ENCODE results near the gene SEZ6L2.
"Not testable (repeated sequence)": the region's sequence is repeated elsewhere in the genome, so short reads cannot be mapped to it uniquely, and the experiment has no call there.

SEZ6L2 gene

DNA sequence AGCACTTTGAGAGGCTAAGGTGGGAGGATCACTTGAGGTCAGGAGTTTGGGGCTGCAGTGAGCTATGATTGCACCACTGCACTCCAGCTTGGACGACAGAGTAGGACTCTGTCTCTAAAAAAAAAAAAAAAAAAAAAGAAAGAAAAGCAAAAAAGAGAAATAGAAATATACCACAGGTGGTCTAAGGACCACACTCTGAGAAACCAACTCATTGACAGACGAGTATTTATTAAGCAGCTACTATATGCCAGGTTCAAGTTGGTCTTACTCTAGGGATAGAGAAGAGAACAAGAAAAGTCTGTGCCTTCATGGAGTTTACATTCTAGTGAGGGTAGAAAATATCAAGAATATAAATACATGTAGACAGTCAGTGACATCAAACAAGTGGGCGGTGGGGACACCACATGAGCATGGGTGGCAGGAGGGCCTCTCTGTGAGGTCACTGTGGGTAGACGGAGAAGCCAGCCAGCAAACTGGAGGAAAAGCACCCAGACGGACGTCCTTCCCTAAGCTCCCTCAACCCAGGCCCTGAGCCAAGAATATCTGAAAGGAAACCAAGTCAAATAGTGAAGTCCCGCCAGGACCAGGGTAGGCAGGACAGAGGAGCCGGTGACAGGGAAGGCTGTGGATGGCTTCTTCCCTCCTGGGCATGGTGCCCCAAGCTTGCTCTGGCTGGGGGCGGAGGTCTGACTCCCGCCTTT lies 41.1 kb downstream of the SEZ6L2 start:
- peak in 7 of 56 donors; percentile 2 to 63 (median 18) for DNase-seq

- DNase-seq: no peak
Observed at GRCh38 chr16:29857133-29857760, 42.1 kb downstream of the SEZ6L2 start.

DNA sequence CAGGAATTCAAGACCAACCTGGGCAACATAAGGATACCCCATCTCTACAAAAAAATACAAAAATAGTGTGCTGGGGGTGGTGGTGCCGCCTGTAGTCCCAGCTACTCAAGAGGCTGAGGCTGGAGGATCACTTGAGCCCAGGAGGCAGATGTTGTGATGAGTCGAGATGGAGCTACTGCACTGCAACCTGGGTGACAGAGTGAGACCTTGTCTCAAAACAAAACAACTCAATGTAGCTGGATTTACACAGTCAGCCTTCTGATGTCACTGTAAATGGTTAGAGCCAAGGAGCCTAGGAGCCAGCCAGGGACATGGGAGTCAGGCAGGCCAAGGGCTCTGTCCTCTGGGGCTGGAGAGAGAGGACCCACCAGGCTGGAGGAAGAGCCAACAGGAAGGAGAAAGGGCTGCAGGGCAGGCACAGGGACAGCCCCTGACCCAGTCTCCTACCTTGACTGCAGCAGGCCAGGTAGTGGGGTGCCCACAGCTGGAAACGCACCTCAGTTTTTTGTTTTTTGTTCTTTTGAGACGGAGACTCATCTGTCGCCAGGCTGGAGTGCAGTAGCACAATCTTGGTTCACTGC lies 44.7 kb downstream of the SEZ6L2 start:
- no peak for DNase-seq

- no peak for DNase-seq
Observed at GRCh38 chr16:29852654-29853053, 46.7 kb downstream of the SEZ6L2 start.

- no peak for DNase-seq
Observed at GRCh38 chr16:29850998-29851397, 48.4 kb downstream of the SEZ6L2 start.

GRCh38 chr16:29849505-29849904 lies 49.8 kb downstream of the SEZ6L2 start:
- DNase-seq: peak in 11 of 56 donors; percentile 3 to 51 (median 16)

GRCh38 chr16:29848420-29849297 lies 50.7 kb downstream of the SEZ6L2 start:
- peak in 49 of 56 donors; percentile 16 to 82 (median 40) for DNase-seq

DNA sequence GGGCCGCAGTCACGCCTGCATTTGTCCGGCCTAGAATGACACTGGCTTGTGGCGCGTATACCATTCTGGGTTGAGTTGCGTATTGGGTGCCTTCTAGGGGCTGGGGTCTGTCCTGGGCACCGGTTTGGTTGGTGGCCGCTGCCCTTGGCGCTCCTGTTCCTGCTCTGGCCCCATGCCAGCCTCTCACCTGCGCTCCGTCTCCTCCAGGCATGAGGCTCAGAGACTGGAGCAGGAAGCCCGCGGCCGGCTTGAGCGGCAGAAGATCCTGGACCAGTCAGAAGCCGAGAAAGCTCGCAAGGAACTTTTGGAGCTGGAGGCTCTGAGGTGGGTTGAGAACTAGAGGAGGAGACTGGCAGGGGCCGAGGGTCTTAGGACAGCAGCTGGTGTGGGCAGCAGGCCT lies 53.7 kb downstream of the SEZ6L2 start:
- no peak for DNase-seq

DNA sequence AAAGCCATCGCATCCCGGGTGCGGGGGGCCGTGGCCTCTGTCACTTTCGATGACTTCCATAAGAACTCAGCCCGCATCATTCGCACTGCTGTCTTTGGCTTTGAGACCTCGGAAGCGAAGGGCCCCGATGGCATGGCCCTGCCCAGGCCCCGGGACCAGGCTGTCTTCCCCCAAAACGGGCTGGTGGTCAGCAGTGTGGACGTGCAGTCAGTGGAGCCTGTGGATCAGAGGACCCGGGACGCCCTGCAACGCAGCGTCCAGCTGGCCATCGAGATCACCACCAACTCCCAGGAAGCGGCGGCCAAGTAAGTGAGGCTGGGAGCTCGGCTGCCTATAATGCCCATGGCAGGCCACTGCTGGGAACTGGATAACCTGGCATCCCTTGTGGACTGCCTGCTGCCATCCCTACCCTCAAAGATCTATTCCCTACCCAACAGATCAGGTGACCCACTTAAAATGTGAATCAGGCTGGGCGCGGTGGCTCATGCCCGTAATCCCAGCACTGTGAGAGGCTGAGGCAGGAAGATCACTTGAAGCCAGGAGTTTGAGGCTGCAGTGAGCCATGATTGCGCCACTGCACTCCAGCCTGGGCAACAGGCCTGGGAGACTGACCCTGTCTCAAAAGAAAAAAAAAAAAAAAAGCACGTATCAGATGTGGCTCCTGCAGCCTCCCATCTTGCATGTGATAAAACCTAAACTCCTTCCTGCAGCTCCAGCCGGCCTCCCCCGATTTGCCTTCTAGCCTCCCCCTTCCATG lies 54.6 kb downstream of the SEZ6L2 start:
- no peak for DNase-seq

- no peak for DNase-seq
Observed at GRCh38 chr16:29843931-29844330, 55.4 kb downstream of the SEZ6L2 start.

DNA sequence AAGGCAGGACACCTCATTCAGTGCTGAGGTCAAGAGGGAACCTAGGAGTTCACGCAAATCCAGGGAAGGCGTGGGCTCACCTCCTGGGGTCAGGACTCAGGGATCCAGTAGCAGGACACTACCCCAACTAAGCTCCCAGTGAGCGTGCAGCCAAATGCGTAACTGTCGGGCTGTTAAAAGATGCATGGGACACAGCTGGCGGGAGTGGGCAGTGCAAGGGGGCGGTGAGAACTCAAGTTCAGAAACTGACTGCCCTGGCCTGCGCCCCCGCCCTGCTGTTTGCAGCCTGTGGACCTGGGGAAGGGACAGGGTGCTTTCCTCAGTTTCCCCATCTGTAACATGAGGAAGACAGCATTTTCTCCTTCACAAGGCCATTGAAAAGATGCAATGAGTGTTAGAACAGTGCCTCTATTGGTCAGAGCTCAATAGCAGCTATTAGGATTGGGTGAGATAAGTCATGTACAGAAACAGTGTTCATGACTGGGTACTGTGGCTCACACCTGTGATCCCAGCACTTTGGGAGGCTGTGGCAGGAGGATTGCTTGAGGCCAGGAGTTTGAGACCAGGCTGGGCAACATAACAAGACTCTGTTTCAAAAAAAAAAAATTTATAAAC lies 56.5 kb downstream of the SEZ6L2 start:
- DNase-seq: no peak

DNA sequence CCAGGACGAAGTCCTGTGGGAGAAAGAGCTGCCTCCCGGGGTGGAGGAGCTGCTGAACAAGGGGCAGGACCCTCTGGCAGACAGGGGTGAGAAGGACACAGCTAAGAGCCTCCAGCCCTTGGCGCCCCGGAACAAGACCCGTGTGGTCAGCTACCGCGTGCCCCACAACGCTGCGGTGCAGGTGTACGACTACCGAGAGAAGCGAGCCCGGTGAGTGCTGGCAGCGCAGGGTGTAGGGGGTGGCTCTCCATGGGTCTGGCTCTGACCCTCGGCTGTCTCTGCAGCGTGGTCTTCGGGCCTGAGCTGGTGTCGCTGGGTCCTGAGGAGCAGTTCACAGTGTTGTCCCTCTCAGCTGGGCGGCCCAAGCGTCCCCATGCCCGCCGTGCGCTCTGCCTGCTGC lies 57.7 kb downstream of the SEZ6L2 start:
- no peak for DNase-seq

DNA sequence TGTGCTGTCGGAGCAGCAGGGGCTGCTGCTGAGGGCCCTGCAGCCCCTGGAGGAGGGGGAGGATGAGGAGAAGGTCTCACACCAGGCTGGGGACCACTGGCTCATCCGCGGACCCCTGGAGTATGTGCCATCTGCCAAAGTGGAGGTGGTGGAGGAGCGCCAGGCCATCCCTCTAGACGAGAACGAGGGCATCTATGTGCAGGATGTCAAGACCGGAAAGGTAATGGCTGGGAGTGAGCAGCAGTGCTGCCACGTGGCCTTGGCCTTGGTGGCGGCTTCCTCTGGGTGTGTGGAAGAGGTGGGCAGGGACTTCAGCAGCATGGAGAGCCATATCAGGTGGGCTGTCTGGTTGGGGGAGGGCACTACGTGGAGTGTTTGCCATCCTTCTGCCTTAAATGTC lies 59.1 kb downstream of the SEZ6L2 start:
- DNase-seq: no peak

DNA sequence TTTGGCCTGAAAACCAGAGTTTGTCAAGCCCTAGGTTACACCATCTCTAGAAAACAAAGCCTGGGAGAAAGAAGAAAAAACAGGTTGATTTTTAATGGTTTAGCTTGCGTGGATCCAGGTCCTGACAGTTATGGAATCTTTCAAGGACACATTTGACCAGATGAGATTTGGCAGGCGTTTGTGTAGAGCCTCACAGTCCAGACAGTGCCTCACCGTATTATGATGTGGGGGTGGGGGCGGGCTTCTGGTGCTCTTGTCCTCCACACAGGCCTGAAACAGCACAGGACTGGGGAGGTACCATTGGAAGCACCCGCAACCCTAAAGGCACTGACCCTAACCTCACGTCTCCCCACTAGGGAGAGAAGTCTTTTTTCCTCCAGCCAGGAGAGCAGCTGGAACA lies 59.5 kb downstream of the SEZ6L2 start:
- no peak for DNase-seq

GRCh38 chr16:29837841-29838240 lies 61.5 kb downstream of the SEZ6L2 start:
- DNase-seq: no peak

GRCh38 chr16:29836623-29837022 lies 62.7 kb downstream of the SEZ6L2 start:
- no peak for DNase-seq

DNA sequence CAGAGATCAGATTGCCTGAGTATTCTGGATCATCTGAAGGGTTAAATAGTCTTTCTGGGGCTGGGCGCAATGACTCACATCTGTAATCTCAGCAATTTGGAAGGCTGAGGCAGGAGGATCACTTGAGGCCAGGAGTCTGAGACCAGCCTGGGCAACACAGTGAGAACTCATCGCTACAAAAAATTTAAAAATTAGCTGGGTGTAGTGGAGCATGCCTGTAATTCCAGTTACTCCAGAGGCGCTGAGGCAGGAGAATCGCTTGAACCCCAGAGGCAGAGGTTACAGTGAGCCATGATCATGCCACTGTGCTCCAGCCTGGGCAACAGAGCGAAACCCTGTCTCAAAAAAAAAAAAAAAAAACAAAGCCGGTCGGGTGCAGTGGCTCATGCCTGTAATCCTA lies 63.4 kb downstream of the SEZ6L2 start:
- no peak for DNase-seq

DNA sequence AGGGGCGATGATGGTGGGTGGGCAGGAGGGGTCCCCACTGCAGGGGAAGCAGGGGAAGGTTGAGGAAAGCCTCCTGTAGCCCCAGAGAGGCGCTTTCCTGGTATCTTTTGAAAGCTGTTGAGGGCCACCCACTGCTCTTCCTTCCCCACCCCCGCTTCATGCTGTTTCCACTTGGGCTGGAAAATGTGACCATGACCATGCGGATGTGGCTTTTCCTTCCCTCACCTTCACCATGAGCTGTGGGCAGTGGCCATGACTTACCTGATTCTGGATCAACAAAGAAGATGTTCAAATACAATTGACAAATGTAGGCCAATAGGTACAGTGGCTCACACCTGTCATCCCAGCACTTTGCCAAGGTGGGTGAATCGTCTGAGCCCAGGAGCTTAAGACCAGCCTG lies 65.3 kb downstream of the SEZ6L2 start:
- DNase-seq: no peak

DNA sequence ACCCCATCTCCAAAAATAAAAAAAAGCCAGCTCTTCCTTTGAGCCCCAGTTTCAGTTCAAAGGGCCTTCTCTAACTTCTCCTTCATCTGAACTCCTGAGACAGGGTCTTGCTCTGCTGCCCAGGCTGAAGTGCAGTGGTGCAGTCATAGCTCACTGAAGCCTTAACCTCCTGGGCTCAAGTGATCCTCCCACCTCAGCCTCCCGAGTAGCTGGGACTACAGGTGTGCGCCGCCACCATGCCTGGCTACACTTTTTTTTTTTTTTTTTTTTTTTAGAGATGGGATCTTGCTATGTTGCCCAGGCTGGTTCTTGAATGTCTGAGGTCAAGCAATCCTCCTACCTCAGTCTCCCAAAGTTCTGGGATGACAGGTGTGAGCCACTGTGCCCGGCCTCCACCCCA lies 66.1 kb downstream of the SEZ6L2 start:
- not testable (repeated sequence) for DNase-seq

DNA sequence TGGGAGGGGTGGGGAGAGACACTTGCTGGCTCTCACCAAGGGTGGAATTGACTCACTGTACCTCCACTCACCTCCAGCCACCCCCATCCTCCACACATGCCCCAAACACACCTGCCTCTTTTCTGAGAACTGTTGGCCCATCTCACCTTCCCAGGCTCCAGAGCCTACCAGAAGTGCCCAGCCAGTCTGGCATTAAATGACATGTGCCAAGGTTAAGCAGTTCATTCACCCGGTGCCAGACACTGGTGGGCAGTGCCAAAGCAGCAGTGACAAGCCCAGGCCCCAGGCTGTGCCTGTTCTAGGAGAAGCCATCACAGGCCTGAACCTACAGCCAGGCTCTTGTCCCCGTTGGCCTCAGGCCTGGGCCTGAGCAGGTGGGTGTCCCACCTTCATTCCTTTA lies 67.9 kb downstream of the SEZ6L2 start:
- DNase-seq: no peak

DNA sequence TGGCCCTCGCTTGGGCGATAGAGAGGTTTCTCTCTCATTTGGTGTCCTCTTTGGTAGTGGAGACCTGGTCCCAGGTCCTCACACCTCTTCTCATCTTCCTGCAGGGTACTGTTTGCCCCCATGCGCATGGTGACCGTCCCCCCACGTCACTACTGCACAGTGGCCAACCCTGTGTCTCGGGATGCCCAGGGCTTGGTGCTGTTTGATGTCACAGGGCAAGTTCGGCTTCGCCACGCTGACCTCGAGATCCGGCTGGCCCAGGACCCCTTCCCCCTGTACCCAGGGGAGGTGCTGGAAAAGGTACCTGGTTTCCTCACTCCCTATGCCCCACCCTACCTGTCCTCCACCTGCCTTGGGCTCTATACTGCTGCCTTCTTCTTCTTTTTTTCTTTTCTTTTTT lies 68.6 kb downstream of the SEZ6L2 start:
- no peak for DNase-seq
